HG02678 (cell line): ENCODE measurements around the gene PODNL1.

Source experiments
- ATAC-seq: cut with Tn5 transposase; IDR thresholded peaks from one replicate; pipeline ENCODE4 v1.9.1; 2021; ENCODE audit warnings: mild to moderate bottlenecking, moderate library complexity; ENCODE audit not compliant: unreplicated experiment

Gene PODNL1

DNA sequence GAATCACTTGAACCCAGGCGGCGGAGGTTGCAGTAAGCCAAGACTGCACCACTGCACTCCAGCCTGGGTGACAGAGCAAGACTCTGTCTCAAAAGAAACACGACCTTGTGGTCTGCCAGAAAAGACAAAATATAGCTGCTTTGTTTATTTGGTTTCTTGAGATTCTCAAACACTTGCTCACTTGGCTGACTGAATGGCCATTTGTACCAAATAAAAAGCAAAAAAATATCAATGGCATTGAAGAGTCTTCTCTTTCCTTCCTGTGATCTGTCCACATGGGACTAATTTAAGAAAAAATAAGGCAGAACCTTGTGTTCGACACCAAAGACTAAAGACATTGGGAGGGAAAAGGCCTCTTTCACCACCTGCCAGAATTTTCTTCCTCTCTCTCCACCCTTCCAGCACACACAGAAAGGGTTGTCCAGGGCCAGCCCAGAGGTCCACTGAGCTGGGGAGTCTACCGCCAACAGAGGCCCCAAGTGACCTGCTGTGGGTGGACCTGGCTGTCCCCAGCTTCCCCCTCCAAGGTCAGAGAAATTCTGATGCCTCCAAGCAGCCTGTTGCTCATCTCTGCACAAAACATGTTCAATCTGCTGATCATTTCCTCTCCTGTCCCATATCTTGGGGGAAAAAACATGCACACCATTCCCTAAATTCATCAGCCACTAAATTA lies 38.2 kb downstream of the PODNL1 start:
- ATAC-seq: no peak

DNA sequence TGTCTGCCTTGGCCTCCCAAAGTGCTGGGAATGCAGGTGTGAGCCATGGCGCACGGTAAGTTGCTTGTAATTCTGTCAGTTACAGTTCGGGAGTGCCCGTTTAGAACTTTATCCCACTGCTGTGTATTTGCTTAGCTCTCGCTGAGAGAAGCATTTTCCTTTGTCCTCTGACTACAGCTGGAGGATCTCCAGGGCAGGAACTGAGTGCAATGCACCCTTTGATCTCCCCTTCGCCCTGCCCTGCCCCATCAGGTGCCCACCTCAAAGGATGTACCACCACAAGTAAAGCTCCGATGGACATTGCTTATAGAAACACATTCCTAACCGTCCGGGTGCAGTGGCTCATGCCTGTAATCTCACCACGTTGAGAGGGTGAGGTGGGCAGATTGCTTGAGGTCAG lies 38.8 kb downstream of the PODNL1 start:
- ATAC-seq: no peak

- ATAC-seq: no peak
Measured at GRCh38 chr19:13896227-13896626, 42.0 kb downstream of the PODNL1 start.

GRCh38 chr19:13894552-13894951 lies 43.7 kb downstream of the PODNL1 start:
- ATAC-seq: no peak

DNA sequence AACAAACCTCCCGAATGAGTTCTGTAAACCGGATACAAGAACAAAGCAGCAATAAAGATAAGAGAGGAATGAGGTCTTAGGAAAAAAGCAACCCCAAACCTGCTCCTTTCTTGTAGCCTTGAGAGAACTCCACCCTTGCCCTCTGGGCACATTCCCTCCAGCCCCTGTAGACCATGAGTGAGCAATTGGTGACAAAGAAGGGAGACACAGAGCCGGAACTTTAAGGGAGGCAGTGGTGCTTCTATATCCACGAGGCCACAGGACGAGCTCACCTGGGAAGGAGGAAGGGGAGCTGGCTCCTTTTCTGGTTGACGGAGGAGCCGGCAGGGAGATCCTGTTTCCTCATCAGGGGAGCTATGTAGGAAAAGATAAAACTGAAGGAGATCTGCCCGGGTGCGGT lies 45.3 kb downstream of the PODNL1 start:
- no peak for ATAC-seq

DNA sequence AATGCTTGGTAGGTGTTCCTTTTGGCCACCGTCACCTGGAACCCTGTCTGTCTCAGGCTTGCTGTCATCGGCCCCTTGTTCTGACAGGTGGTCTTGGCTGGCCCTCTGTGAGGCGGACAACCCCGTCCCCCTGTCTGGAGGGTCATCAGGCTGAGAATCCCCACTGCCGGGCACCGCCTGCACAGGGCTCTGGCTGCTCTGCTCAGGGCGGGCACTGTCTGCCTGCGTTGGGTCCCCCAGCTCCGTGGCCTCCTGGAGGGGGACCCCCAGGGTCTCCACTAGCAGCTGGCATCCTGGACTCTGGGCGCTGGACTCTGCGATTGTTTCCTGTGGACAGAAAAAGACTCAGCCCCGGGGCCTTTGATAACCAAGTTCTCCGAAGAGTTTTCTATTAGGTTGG lies 48.1 kb downstream of the PODNL1 start:
- ATAC-seq: no peak

DNA sequence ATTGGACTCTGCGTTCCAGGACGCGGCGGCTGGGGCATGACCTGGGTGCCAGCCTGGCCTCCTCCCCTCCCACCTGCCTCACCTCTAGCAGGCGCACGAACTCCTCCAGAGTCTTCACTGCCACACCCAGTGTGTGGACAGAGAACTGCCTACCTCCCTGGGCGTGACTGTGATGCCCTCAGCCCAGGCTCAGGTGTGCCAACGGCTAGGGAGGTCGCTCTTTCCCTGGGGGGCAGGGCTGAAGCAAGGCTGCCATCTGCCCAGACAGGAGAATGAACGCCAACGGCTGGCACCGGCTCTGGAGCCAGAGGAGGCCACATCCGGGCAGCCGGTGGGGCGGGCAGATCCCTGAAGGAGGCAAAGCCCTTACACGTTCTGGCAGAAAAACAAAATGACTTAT lies 49.9 kb downstream of the PODNL1 start:
- ATAC-seq: no peak

GRCh38 chr19:13887517-13887916 lies 50.7 kb downstream of the PODNL1 start:
- ATAC-seq: no peak

- no peak for ATAC-seq
Measured at GRCh38 chr19:13887018-13887436, 51.2 kb downstream of the PODNL1 start.

DNA sequence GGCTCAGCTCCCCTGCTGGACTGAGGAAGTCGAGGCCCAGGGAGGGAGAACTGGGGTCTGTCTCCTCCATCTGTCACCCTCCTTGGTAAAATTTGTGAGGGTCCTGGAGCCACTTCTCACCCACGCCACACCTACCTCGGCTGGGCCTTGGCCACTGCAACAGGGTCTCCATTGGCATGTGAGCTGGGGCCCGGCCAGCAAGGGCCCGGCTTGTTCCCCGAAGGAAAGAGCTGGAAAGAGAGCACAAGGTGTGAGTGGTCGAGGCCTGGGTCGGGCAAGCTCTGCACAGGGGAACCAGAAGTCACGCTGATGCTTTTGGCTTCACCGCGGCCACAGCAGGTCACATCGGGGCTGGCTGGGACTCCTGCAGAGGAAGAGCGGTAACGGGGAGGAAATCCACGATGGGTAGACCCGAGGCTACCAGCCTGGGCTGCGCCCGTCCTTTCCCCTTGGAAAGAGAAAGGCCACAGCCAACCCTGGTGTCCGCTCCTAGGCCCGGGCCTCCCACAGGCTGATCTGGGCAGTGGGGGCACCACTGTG lies 52.3 kb downstream of the PODNL1 start:
- no peak for ATAC-seq

GRCh38 chr19:13884726-13885591 lies 53.3 kb downstream of the PODNL1 start:
- ATAC-seq: no peak

DNA sequence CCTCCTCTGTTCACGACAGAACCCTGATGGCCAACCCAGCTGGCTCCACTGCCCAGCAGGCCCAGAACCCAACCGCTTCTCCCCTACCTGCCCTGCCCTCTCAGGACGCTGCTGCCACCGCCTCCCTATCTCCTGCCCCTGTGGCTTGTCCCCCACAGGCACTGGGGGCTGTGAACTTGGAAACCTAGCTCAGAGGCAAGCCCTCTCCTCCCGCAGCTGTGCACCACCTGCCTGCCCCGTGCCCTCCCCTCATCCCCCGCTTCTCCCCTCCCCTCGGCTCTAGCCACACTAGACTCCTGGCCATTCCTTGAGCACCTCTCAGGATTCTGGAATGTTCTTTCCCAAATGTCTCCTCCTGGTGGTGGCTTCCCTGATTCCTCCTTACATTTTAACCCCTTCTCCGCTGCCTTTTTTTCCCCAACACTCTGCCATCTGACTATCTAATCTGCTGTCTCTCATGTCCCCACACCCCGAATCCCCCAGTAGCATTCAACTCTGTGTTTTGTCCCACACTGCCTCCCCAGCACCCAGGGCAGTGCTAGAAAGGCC lies 54.6 kb downstream of the PODNL1 start:
- ATAC-seq: no peak

GRCh38 chr19:13882836-13883235 lies 55.4 kb downstream of the PODNL1 start:
- ATAC-seq: no peak

GRCh38 chr19:13882419-13882795 lies 55.8 kb downstream of the PODNL1 start:
- ATAC-seq: no peak

GRCh38 chr19:13881692-13882418 lies 56.4 kb downstream of the PODNL1 start:
- ATAC-seq: no peak

GRCh38 chr19:13881251-13881691 lies 56.9 kb downstream of the PODNL1 start:
- no peak for ATAC-seq
